Cerebellar nuclear complex (tissue), 1 donor: Measurements from ENCODE around the gene RYR2.

ENCODE experiments used
- DNase-seq, 2 experiments: peaks; one replicate each; lab custom pipeline; 2025; lab: John Stamatoyannopoulos, UW

The RYR2 gene

GRCh38 chr1:237201155-237201554, 159.2 kb downstream of the RYR2 start:
- DNase-seq = no peak

- DNase-seq = no peak
These were observed 162.9 kb downstream of the RYR2 start for GRCh38 chr1:237204841-237205240.

GRCh38 chr1:237205400-237206064, 163.5 kb downstream of the RYR2 start:
- no peak for DNase-seq

- no peak for DNase-seq
These were observed 164.1 kb downstream of the RYR2 start for GRCh38 chr1:237206065-237206414.

GRCh38 chr1:237211031-237211430, 169.0 kb downstream of the RYR2 start:
- no peak for DNase-seq

- no peak for DNase-seq
These were observed 169.6 kb downstream of the RYR2 start for GRCh38 chr1:237211540-237211939.

- DNase-seq = peak; percentile 52 to 90
These were observed 178.0 kb downstream of the RYR2 start for GRCh38 chr1:237219751-237220642.

GRCh38 chr1:237223419-237223818, 181.4 kb downstream of the RYR2 start:
- DNase-seq = no peak

GRCh38 chr1:237226177-237226944, 184.4 kb downstream of the RYR2 start:
- DNase-seq = no peak

- no peak for DNase-seq
These were observed 185.5 kb downstream of the RYR2 start for GRCh38 chr1:237227476-237227875.

- no peak for DNase-seq
These were observed 186.4 kb downstream of the RYR2 start for GRCh38 chr1:237228421-237228820.

GRCh38 chr1:237229333-237229732, 187.3 kb downstream of the RYR2 start:
- no peak for DNase-seq

- DNase-seq = no peak
These were observed 190.5 kb downstream of the RYR2 start for GRCh38 chr1:237232501-237232900.

- DNase-seq = no peak
These were observed 193.1 kb downstream of the RYR2 start for GRCh38 chr1:237235091-237235490.

- DNase-seq = no peak
These were observed 195.7 kb downstream of the RYR2 start for GRCh38 chr1:237237721-237238120.

- no peak for DNase-seq
These were observed 197.3 kb downstream of the RYR2 start for GRCh38 chr1:237239248-237239647.

GRCh38 chr1:237241038-237241437, 199.1 kb downstream of the RYR2 start:
- DNase-seq = no peak

- DNase-seq = no peak
These were observed 202.8 kb downstream of the RYR2 start for GRCh38 chr1:237244778-237245177.

GRCh38 chr1:237247442-237247841, 205.5 kb downstream of the RYR2 start:
- DNase-seq = no peak

GRCh38 chr1:237249120-237249519, 207.1 kb downstream of the RYR2 start:
- no peak for DNase-seq

GRCh38 chr1:237250055-237250454, 208.1 kb downstream of the RYR2 start:
- no peak for DNase-seq

- DNase-seq = no peak
These were observed 213.1 kb downstream of the RYR2 start for GRCh38 chr1:237255071-237255470.

GRCh38 chr1:237258871-237259270, 216.9 kb downstream of the RYR2 start:
- DNase-seq = no peak
